Caki2 (cell line): ENCODE measurements around the gene GPC6. TPM values are rescaled to one million over a fixed set of nuclear protein-coding genes. Genes with fewer than 3 reads are reported as not detected.

Source experiments
- DNase-seq: peaks from one replicate; pipeline ENCODE4 v3.0.0-alpha.2; 2015; ENCODE audit warnings: low read depth
- in situ Hi-C: cut with HindIII; loops from 2 replicates; pipeline ENCODE4 v1.10.0; 2016; ENCODE audit warnings: low sequenced_read_pairs, low pct_unique_long_range_greater_than_20kb, mixed read lengths
- total RNA-seq: library from RNA; depleted of rRNA; stranded (reverse); fragments of >200 nt; shearing (Covaris generic); gene quantifications from 2 replicates; pipeline ENCODE4 v1.2.3, GENCODE V29; 2014; ENCODE audit warnings: low replicate concordance

GPC6 gene
- total RNA-seq, 1 experiment from 2014 or later, result 6.7 TPM

DNA sequence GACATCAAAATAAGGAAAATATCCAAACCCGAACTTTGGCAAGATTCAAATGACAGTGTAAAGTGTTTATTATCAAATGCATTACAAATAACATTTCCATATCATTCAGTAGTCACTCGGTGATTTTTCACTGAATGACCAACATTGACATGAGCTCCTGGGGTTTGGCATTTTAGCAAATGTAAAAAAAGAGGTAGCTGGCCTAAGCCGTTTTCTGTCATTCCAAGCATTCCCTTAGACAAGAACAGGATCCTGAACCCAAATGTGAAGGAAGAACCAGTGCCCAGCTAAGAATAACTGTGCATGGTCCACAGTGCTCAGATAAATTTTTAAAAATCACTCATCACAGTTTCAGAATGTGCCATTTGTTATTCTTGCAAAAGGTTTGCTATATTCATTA is 327.9 kb downstream of the GPC6 start:
- in situ Hi-C loops, result no loop called here
- DNase-seq, result no peak

GRCh38 chr13:93558637-93559036 is 332.0 kb downstream of the GPC6 start:
- in situ Hi-C loops, result no loop called here
- DNase-seq, result peak; percentile 13

DNA sequence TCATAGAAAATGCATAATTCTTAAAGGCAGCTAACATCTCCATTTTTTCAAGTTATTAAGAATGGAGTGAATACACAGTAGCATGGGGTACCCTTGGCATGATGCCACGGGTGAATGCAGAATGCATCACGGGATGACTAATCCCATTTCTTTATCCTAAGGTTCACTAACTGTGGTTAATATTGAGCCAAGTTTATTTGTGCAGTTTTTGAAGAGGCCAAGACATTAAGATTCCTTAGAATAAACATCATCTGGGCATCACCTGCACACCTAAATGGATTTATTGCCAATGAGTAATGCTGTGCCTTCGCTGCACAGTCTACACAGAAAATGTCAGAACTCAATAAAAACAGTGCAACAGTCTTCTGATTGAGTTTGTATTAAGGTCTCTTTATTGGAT is 333.1 kb downstream of the GPC6 start:
- DNase-seq, result peak; percentile 88
- in situ Hi-C loops, result no loop called here

DNA sequence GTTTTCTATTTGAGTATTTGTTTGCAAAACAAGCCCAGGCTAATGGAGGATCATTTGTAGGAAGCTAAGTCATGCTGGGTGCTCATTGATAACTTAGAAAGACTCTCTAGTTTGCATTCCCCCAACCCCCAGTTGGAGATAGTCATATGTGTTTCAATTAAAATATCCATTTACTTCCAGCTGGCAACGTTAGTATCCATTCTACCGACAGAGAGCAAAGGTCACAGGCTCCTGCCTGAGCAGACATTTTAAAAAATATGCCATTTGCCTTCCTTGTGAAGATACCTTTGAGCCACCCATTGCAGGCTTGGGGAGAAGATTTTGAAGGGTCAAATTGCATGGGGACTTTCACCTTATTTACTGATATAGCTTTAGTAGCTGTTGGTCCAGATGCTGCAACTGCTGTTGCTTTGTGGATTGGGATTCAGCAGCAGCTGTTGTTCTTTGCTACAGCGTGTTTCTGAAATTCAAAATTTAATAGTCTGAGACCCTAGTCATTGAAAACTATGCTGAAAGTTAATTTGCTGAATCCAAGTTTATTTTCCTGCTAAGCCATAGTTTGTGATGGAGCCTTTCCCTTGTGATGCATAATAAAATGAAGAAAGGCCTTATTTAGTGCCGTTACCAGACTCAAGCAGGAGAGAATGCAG is 335.1 kb downstream of the GPC6 start:
- no peak for DNase-seq
- in situ Hi-C loops, result no loop called here

DNA sequence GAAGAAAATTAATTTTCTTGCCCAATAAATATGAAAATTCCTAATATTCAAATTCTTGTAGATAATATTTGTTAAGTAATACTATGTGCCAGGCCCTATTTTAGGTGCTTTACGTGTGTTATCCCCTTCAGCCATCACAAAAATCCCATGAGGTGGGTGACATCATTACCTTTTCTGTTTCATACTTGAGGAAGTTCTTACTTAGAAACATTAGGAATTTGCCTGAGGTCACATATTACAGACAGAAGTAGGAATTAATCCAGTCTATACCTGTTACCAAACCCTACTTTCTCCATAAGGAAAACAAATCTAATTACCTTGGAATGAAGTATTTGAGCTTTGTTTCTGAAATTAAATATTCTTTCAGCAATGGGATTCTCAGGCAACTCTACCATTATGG is 336.1 kb downstream of the GPC6 start:
- in situ Hi-C loops, result no loop called here
- DNase-seq, result no peak

- in situ Hi-C loops, result no loop called here
- no peak for DNase-seq
These were observed 350.5 kb downstream of the GPC6 start for GRCh38 chr13:93577105-93577504.

GRCh38 chr13:93589788-93590187 is 363.2 kb downstream of the GPC6 start:
- DNase-seq, result no peak
- in situ Hi-C loops, result no loop called here

DNA sequence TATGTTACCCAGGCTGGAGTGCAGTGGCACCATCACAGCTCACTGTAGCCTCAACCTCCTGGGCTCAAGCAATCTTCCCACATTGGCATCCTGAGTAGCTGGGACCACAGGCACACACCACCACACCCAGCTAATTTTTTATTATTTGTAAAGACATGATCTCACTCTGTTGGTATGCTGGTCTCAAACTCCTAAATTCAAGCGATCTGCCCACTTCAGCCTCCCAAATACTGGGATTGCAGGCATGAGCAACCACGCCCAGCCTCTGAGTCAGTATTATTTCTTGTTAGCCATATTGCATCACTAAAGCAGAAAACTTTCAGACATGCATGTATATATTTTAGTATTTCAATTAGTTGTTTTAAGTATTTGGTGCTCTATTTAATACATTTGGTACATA is 376.4 kb downstream of the GPC6 start:
- DNase-seq, result peak; percentile 61
- in situ Hi-C loops, result no loop called here

- DNase-seq, result no peak
- in situ Hi-C loops, result no loop called here
These were observed 388.2 kb downstream of the GPC6 start for GRCh38 chr13:93614776-93615175.

- no peak for DNase-seq
- in situ Hi-C loops, result no loop called here
These were observed 393.7 kb downstream of the GPC6 start for GRCh38 chr13:93620181-93620765.

- no peak for DNase-seq
- in situ Hi-C loops, result no loop called here
These were observed 394.4 kb downstream of the GPC6 start for GRCh38 chr13:93621051-93621450.

- no peak for DNase-seq
- in situ Hi-C loops, result no loop called here
These were observed 395.4 kb downstream of the GPC6 start for GRCh38 chr13:93621966-93622365.

GRCh38 chr13:93624311-93624777 is 397.7 kb downstream of the GPC6 start:
- in situ Hi-C loops, result no loop called here
- no peak for DNase-seq

DNA sequence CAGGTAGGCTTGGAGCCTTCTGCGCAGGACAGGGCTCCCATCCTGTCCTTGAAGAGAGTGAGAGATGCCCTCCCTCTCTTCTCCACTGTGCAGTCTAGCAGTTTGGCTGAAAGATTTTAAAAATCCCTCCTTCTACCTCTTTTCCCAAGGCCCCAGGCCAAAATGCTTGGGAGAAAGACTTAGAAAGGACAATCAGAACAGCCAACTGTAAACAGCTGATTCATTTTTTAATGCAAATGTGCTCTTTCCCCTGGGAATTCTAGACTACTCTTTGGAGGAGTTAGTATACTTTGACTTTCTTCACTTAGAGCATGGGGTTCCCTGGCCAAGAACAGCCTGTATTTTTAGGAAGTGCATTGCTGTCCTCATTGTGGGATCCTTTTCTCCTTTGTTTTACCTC is 398.9 kb downstream of the GPC6 start:
- DNase-seq, result no peak
- in situ Hi-C loops, result no loop called here

DNA sequence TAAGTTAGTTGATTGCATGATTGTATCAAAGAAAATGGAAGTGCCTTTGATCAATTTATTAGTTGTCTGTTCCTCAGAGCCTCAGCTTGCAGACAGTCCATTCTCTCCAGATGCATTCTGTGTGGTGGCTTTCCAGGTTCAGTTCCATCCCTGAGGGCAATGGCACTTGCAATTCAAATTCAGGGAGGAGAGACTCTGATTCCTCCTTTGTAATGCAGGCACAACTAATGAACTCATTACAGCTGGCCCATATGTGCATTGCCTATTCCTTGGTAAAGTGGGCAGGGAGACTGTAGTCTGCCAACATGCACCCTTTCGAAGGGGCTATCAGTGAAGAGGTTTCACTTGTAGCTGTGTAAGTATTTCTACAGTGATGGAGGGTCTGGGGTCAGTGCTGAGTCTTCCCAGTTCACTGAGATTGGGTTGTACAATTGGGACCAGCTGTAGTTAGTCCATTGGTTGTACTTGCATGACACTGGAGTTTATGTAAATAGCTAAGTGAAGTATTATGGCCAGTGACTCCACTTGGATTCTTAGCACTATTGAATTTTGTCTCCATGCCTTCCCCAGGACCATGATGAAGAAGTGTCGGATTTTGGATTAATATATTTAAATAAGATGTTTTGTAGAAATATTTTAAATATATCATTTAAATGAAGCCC is 401.7 kb downstream of the GPC6 start:
- in situ Hi-C loops, result no loop called here

DNA sequence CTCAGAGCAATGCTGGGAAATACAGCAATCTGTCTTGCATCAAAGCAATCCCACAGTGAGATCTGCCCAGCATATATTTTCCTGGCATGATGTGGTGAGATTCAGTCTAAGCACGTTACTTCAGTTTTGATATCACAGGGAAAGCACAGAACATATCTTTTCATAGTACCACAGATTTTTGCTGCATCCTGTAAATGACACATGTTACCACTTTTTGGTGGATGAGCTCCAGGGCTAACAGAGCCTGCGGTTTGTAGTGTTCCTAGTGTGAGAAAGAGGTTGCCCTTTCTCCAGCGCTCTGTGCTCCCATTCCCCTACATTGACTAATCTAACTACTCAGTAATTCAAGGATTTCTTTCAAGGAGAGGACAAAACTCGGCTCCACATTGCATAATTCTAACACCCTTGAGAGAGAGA is 409.0 kb downstream of the GPC6 start:
- in situ Hi-C loops, result no loop called here
- no peak for DNase-seq

More for the DNA sequence above, 401.7 kb downstream of the GPC6 start:
- DNase-seq, result no peak

- in situ Hi-C loops, result no loop called here
- DNase-seq, result no peak
These were observed 411.2 kb downstream of the GPC6 start for GRCh38 chr13:93637852-93638251.

DNA sequence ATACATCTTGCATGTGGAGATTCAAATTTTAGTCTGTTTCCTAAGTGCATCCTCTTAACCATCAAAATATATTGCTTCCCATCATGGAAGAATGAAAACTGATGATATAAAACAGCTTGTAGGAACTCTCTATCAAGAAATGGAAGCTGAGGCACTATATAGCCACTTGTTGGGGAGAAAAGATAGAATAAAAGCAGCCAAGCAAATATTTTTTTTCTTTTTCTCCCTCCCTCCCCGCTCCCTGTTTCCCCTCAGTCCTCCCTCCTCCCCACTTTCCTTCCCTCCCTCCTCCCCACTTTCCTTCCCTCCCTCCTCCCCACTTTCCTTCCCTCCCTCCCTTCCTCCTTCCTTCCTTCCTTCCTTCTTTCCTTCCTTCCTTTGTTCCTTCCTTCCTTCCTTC is 413.8 kb downstream of the GPC6 start:
- DNase-seq, result no peak
- in situ Hi-C loops, result no loop called here

GRCh38 chr13:93646245-93646644 is 419.6 kb downstream of the GPC6 start:
- DNase-seq, result no peak
- in situ Hi-C loops, result no loop called here

DNA sequence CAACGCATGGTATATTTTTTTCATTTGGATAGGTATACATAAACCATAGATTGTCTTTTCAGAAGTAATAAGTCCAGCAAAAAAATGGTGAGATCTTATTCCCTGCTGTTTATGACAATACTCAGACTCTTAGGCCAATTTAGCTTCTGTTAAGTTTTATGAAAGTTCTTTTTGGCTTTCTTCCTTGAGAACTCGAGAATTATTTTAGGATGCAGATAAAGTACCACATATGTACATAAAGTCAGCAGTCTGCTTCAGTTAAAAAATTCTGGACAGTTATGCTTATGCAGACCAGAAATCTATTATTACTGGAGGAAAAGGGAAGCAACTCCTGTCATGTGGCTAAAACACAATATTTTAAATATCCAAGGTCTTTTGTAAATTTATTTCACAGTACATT is 422.9 kb downstream of the GPC6 start:
- in situ Hi-C loops, result no loop called here
- DNase-seq, result no peak
